PC-3 (cell line): Measurements from ENCODE around the gene SH2D2A.

Source experiments
- EZH2 ChIP-seq: fragments of 300-600 bp; sonication (generic); IDR thresholded peaks from one replicate; pipeline ENCODE4 v1.6.1; 2017; ENCODE audit warnings: antibody characterized with exemption, mild to moderate bottlenecking, low read length; ENCODE audit not compliant: unreplicated experiment
- TF ChIP-seq, protein P1 (sequence below): fragments of 300-600 bp; sonication (generic); conservative IDR thresholded peaks from 2 replicates; pipeline ENCODE4 v1.5.1; 2017; ENCODE audit warnings: antibody characterized with exemption, low read depth, mild to moderate bottlenecking, low read length

DNA sequence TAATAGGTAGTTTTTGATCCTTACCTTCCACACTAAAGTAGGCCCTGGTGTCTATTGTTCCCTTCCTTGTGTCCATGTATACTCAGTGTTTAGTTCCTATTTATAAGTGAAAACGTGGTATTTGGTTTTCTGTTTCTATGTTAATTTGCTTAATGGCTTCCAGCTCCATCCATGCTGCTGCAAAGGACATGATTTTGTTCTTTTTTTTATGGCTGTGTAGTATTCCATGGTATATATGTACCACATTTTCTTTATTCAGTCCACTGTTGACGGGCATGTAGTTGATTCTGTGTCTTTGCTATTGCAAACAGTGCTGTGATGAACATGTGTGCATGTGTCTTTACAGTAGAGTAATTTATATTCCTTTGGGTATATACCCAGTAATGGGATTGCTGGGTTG is 28.5 kb downstream of the SH2D2A start:
- TF ChIP-seq, protein P1, sequence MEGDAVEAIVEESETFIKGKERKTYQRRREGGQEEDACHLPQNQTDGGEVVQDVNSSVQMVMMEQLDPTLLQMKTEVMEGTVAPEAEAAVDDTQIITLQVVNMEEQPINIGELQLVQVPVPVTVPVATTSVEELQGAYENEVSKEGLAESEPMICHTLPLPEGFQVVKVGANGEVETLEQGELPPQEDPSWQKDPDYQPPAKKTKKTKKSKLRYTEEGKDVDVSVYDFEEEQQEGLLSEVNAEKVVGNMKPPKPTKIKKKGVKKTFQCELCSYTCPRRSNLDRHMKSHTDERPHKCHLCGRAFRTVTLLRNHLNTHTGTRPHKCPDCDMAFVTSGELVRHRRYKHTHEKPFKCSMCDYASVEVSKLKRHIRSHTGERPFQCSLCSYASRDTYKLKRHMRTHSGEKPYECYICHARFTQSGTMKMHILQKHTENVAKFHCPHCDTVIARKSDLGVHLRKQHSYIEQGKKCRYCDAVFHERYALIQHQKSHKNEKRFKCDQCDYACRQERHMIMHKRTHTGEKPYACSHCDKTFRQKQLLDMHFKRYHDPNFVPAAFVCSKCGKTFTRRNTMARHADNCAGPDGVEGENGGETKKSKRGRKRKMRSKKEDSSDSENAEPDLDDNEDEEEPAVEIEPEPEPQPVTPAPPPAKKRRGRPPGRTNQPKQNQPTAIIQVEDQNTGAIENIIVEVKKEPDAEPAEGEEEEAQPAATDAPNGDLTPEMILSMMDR, result no peak
- TF ChIP-seq EZH2, result no peak
